Measurements from ENCODE around the gene WNK2. TPM values are rescaled to one million over a fixed set of nuclear protein-coding genes. Genes with fewer than 3 reads are reported as not detected.
"Not testable (repeated sequence)": the region's sequence is repeated elsewhere in the genome, so short reads cannot be mapped to it uniquely, and the experiment has no call there.

The WNK2 gene
- total RNA-seq, 1 donor from 2014 or later, result 123 TPM

GRCh38 chr9:93336720-93337119 is 152.8 kb downstream of the WNK2 start:
- no peak for DNase-seq (ENCODE audit: low spot score)
- intact Hi-C loops (cut with DNase I), result no loop called here

DNA sequence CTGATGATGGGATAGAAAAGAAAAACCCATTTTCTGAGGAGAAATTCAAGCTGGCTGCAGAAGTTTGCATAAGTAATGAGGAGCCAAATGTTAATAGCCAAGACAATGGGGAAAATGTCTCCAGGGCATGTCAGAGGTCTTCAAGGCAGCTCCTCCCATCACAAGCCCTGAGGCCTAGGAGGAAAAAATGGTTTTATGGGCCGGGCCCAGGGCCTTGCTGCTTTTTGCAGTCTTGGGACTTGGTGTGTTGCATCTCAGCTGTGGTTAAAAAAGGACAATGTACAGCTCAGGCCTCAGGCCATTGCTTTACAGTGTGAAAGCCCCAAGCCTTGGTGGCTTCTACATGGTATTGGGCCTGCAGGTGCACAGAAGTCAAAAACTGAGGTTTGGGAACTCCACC is 154.3 kb downstream of the WNK2 start:
- intact Hi-C loops (cut with DNase I); DNase-seq (ENCODE audit: low spot score): not testable (repeated sequence)

- no peak for DNase-seq (ENCODE audit: low spot score)
- intact Hi-C loops (cut with DNase I), result no loop called here
Observed at GRCh38 chr9:93340091-93340490, 156.2 kb downstream of the WNK2 start.

DNA sequence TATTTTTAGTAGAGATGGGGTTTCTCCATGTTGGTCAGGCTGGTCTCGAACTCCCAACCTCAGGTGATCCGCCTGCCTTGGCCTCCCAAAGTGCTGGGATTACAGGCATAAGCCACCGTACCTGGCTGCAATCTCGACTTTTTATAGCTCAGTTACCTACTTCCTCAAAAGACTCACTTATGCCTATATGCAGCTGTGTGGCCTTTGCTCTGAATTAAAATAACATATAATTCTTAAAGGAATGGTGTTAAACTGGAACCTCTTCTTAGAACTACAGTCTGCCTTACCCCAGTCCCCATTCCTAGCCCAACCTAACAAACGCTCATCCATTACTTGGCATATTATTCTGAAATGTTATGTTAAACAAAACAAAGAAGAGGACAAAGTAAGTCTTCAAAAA is 157.9 kb downstream of the WNK2 start:
- intact Hi-C loops (cut with DNase I); DNase-seq (ENCODE audit: low spot score): not testable (repeated sequence)

DNA sequence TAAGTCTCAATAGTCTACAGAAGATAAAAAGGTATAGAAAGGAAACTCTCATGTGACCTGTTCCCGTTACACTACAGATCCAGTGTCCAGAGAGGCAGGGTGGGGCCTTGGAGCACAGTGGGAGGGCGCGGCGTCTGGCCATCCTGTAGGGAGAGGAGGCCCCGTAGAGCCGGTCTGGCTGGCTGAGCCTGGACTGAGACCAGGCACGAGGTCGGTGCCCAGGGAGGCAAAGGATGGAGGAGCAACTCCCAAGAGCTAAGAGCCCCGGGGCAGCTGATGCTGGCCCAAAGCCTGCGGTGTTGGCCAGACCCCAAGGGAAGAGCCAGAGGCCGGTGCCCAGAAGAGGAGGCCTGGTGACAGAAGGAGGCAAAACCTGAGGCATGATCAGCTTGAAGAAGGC is 158.5 kb downstream of the WNK2 start:
- DNase-seq (ENCODE audit: low spot score); intact Hi-C loops (cut with DNase I): not testable (repeated sequence)

DNA sequence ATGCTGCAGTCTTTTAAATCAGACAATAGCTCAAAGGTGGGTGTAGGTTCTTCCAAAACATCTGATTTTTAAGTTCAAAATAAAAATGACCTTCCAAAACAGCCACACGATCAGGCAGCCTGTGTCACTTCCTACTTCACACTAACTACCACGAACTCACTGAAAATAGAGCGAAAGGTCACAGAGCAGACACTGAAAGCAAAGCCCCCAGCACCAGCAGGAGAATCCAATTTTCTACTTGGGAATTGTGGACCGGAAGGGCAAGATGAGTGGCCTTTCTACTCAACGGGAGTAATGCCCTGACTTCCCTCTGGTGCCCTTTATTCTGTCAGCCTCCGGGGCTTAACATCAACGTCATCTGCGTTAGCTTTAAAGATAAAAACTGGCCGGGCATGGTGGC is 159.7 kb downstream of the WNK2 start:
- no peak for DNase-seq (ENCODE audit: low spot score)

DNA sequence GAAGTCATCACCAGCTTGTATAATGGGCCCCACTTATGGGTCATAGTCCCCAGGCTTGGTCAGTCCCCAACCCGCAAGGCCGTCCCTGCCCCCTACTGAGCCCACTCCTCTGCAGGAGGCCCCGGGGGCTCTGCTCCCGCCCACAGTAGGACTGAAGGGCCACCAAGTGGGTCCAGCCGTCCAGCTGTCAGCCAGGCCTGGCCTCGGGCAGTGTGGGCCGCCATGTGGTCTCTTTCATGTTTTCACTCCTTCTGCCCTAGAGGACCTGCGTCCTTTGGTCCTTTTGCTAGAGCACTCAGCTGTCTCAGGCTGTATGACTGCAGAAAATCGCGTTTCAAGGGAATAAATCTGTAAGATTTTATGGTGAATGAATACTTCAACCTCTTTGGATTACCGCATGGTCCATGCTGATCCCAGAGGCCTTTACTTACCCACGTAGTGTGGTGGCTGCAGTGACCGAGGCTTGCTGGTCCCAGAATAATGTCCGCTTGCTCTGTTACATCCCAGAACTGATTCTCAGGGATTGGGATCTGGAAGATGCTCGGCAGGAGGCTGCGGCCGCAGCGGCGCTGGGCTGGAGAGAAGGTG is 161.8 kb downstream of the WNK2 start:
- no peak for DNase-seq (ENCODE audit: low spot score)
- intact Hi-C loops (cut with DNase I), result no loop called here

More for the DNA sequence above, 159.7 kb downstream of the WNK2 start:
- intact Hi-C loops (cut with DNase I), result no loop called here

- intact Hi-C loops (cut with DNase I), result no loop called here
- DNase-seq (ENCODE audit: low spot score), result no peak
Observed at GRCh38 chr9:93346231-93347112, 162.5 kb downstream of the WNK2 start.

- DNase-seq (ENCODE audit: low spot score); intact Hi-C loops (cut with DNase I): not testable (repeated sequence)
Observed at GRCh38 chr9:93347371-93347975, 163.5 kb downstream of the WNK2 start.

DNA sequence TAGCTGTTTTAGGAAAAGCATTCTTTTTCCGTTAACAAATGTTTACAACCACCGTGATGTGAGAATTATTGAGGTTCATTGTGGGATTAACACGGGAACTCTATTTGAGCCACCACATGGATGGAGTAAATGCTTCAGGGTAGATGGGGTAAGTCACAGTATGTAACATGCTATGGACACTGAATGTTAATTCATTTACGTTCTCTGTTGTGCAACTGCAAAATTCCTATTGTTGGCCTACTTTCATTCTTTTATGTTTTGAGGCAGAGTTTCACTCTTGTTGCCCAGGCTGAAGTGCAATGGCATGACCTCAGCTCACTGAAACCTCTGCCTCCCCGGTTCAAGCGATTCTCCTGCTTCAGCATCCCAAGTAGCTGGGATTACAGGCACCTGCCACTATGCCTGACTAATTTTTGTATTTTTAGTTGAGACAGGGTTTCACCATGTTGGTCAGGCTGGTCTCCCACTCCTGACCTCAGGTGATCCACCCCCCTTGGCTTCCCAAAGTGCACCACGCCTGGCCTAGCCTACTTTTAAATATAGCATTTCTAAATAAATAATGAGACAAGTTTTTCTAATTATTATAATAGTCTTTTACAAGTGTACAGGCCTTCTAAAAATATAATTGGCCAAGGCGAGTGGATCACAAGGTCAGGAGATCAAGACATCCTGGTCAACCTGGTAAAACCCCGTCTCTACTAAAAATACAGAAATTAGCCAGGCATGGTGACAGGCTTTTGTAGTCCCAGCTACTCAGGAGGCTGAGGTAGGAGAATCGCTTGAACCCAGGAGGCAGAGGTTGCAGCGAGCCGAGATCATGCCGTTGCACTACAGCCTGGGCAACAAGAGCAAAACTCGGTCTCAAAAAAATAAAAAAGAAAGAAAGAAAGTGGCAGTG is 169.7 kb downstream of the WNK2 start:
- intact Hi-C loops (cut with DNase I); DNase-seq (ENCODE audit: low spot score): not testable (repeated sequence)

DNA sequence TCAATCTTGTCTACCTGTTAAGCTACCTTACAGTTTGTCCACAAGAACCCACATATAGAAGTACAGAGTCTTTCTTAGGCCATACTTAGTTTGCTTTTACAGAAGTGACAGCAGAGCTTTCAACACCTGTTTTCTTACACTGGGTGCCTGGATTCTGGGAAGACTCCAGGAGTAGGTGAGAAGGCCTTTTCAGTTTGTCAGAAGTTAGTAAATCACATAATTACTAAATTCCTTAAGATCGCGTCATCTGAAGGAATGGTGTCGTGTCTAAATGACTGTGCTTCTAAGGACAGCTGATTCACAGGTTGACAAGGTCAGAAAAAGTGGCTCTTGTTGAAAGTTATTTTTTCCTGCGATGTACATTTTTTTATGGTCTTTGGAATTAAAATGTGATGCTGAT is 170.5 kb downstream of the WNK2 start:
- intact Hi-C loops (cut with DNase I), result no loop called here
- no peak for DNase-seq (ENCODE audit: low spot score)

DNA sequence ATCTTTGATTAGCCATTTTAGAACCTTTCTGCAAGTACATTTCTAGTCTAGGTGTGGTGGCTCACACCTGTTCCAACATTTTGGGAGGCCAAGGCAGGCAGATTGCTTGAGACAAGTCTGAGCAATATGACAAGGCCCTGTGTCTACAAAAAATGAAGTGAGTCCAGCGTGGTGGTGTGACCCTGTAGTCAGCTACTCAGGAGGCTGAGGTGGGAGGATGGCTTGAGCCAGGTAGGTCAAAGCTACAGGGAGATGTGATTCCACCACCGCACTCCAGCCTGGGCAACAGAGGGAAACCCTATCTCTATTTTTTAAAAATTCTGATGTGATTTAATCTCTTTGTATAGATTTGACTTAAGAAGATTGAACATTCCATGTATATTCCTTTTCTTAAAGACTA is 171.9 kb downstream of the WNK2 start:
- intact Hi-C loops (cut with DNase I), result no loop called here
- DNase-seq (ENCODE audit: low spot score), result no peak

GRCh38 chr9:93357649-93358048 is 173.7 kb downstream of the WNK2 start:
- DNase-seq (ENCODE audit: low spot score), result no peak
- intact Hi-C loops (cut with DNase I), result no loop called here

DNA sequence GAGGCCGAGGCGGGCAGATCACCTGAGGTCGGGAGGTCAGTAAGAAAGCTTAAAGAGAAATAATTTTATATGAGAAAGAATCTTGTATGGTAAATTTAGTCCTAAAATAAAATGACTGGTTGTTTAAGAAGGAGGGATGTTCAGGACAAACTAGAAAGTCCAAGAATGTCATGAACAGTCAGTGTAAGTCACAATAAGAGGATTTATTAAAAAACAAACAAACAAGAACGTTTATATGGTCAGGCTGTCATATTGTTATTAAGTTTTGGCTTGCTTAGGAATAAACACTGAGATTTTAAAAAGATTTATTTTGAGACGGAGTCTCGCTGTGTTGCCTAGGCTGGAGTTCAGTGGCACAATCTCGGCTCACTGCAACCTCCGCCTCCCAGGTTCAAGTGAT is 176.0 kb downstream of the WNK2 start:
- DNase-seq (ENCODE audit: low spot score); intact Hi-C loops (cut with DNase I): not testable (repeated sequence)

DNA sequence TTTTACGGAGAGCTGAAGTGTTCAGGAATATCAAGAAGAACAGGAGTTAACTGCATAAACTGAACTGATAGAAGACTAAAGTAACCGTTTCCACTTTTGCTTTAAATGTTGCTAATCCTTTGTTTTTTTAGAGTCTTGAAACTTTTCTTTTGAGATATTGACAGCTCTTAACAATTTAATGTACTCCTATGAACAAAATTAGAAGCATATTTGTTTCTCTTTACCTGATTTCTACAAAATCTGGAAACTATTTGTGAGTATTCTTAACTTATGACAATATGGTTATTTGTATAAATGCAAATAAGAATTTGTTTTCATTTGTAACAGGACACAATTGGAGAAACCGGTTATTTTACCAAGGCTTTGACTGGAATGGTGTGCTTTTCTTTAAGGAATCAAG is 178.1 kb downstream of the WNK2 start:
- DNase-seq (ENCODE audit: low spot score), result no peak
- intact Hi-C loops (cut with DNase I), result no loop called here

GRCh38 chr9:93364734-93365426 is 180.9 kb downstream of the WNK2 start:
- intact Hi-C loops (cut with DNase I), result no loop called here
- DNase-seq (ENCODE audit: low spot score), result no peak

DNA sequence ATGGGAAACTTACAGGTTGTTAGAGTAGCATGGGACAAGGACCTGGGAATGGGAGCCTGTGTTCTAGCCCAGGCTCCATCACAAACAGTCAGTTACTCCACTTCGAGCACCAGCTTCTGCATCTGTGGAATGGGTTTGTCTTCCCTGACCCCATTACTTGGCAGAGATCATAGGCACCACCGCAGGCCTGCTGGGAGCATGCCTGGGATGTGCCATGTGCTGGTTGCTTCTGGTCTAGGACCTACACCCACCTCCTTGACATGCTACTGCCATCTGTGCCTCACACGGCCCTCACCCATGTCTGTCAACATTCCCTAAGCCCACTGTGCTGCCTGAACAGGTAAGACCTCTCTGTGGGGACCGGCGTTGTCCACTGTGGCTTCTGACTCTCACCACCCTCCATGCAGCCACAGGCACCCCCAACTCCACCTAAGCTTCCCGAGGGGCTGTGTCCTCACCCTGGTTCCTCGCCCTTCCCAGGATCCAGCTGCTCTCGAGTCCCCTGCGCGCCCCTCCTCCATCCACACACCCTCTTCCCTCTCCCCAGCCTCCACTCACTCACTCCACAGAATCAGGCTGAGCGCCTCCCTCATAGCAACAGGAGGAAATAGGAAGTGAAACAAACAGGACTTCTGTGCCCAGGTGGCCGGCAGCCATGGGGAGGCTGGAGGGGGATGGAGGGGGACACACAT is 181.6 kb downstream of the WNK2 start:
- intact Hi-C loops (cut with DNase I), result no loop called here
- no peak for DNase-seq (ENCODE audit: low spot score)

DNA sequence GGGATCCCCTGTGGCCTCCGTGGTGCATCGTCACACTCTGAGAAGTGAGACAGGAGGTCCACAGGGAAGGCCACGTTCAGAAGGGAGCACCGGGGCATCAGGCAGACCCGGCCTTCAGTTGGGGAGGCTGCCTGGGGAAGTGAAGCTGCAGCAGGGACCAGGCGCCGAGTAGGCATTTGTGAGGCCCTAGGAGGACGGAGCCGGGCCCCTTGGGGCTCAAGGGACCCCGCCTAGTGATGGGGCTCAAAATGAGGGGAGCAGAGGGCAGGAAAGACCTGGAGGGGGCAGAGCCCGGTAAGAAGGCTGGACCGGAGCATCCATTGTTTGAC is 182.1 kb downstream of the WNK2 start:
- DNase-seq (ENCODE audit: low spot score), result no peak
- intact Hi-C loops (cut with DNase I), result no loop called here

DNA sequence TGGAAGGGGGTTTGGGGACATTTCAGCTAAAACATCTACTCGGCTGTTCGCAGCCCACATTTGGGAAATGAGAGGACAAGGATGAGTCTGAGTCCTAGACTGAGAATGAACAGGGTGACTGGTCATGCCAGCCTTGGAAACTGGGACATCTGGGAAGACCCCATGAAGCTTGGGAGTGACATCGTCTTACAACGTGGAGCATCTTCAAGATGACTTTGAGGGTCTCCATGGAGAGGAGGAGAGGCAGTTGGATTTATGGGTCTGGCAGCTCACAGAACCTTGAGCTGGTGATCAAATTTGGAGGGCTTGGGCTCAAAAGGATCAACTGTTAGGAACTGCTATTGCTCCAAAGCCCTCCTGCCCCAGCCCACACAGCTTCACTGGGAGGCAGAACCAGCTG is 182.5 kb downstream of the WNK2 start:
- DNase-seq (ENCODE audit: low spot score); intact Hi-C loops (cut with DNase I): not testable (repeated sequence)

Measured in cardiac septum (tissue), 1 donor.